ENCODE data around the gene MRPS18B. TPM values are rescaled to one million over a fixed set of nuclear protein-coding genes. Genes with fewer than 3 reads are reported as not detected.

MRPS18B gene
- 10 to 100 TPM; 38.2 to 63.7 (median 51.1) TPM for total RNA-seq
- long read RNA-seq, donor 1, transcript MRPS18B-206 (7 exons, 1,532 nt) = major isoform, 43 of 48 reads
- long read RNA-seq, donor 1, partial matches to known transcripts = 1 of 48 reads
- long read RNA-seq, donor 1, other reads (novel, unspliced or antisense) = 4 of 48 reads
- long read RNA-seq, donor 2, transcript MRPS18B-206 (7 exons, 1,532 nt) = major isoform, 63 of 67 reads
- long read RNA-seq, donor 2, partial matches to known transcripts = 3 of 67 reads
- long read RNA-seq, donor 2, other reads (novel, unspliced or antisense) = 1 of 67 reads

DNA sequence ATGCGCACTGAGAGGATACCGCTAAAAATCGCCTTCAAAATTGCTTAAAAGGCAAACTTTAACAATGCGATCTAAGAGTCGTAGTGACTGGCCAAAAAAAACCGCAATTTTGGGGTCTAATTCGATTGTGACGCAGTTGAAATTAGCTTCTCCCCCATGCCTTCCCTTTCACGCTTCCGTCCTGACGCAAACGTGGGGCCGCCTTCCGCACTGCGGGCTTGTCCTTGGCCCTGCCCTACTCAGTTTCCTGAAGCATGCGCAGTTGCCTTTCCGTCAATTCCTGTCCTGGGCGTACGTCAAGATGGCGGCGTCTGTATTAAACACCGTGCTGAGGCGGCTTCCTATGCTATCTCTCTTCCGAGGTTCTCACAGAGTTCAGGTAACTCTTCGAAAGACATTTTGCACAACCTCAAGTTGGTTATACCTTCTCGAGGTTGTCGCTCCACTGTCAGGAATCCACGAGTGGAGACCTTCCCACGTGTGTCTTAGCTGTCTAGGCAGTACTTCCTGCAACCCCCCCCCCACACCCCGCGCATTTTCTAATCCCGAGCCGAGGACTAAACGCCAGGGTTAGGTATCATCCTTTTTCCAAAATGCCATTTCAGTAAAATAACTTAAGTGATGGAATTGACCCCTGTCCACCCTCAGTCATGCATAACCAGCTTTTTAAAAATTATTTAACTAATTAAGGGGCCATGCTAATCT is at the start of gene MRPS18B:
Gene MRPS18B, plus strand, starts transcription at position 276 of the 705 bp plus-strand sequence. Its CDS starts 26 bp downstream, at position 302.
- H3K4me1 ChIP-seq (ENCODE audit: low read depth) = peaks cover 22% of the 10 kb centered on the region
- H3K36me3 ChIP-seq (ENCODE audit: low read depth) = peaks cover 8% of the 10 kb centered on the region
- peak; percentile 85 for ATAC-seq
- no peaks in the 10 kb centered on the region for H3K9me3 ChIP-seq
- intact Hi-C loops (cut with DNase I, micrococcal nuclease) = no loop called here
- H3K4me3 ChIP-seq = peak within 1 kb of the TSS; percentile 73
- DNase-seq = peak; percentile 95 to 99 (median 97)
- TF ChIP-seq, protein P1, sequence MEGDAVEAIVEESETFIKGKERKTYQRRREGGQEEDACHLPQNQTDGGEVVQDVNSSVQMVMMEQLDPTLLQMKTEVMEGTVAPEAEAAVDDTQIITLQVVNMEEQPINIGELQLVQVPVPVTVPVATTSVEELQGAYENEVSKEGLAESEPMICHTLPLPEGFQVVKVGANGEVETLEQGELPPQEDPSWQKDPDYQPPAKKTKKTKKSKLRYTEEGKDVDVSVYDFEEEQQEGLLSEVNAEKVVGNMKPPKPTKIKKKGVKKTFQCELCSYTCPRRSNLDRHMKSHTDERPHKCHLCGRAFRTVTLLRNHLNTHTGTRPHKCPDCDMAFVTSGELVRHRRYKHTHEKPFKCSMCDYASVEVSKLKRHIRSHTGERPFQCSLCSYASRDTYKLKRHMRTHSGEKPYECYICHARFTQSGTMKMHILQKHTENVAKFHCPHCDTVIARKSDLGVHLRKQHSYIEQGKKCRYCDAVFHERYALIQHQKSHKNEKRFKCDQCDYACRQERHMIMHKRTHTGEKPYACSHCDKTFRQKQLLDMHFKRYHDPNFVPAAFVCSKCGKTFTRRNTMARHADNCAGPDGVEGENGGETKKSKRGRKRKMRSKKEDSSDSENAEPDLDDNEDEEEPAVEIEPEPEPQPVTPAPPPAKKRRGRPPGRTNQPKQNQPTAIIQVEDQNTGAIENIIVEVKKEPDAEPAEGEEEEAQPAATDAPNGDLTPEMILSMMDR (IDR thresholded peaks at IDR 0.05) = no peak

DNA sequence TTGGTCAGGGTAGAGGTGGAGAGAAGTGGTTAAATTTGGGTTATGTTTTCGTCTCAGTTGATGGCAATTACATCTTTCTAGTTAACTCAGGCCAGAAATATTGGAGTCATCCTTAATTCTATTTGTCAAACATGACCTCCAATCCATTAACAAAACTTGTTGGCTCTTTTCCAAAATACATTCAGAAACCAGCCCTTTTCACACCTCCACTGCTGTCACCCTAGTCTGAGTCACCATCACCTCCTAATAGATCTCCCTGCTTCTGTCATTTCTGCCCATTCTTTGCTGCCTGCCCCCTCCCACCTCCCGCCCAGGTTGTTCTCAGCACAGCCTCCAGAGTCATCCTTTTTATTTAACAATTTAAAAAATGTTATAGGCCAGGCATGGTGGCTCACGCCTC is 49.4 kb upstream of the MRPS18B start:
- Histone ChIP-seq H3K4me3 (no peak overlapping the region), H3K36me3 (ENCODE audit: low read depth) (no peaks in the 10 kb centered on the region), H3K9me3 (no peaks in the 10 kb centered on the region), H3K4me1 (ENCODE audit: low read depth) (peaks cover 27% of the 10 kb centered on the region)
- intact Hi-C loops (cut with DNase I, micrococcal nuclease) = no loop called here
- ATAC-seq = no peak
- TF ChIP-seq, protein P1 (IDR thresholded peaks at IDR 0.05) = no peak
- DNase-seq = no peak

DNA sequence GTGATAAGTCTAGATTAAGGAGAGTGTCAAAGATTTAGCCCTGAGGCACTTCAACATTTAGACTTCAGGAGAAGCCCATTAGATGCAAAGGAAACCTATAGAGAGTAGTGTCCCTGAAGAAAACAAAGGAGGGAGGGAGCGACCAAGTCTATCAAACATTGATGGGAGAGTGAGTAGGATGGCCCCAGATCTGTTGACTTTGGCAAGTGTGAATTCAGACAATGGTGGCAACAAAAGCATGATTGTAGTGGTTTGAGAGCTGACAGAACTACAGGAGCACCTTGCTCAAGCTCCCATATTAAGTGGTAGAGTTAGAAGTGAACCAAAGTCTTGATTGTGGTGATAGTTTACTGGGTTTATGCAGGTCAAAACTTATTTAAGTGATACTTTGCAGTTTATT is 47.4 kb upstream of the MRPS18B start:
- intact Hi-C loops (cut with DNase I, micrococcal nuclease) = no loop called here
- ATAC-seq (no peak), DNase-seq (no peak)
- Histone ChIP-seq H3K4me3 (no peak overlapping the region), H3K4me1 (ENCODE audit: low read depth) (peaks cover 29% of the 10 kb centered on the region), H3K36me3 (ENCODE audit: low read depth) (no peaks in the 10 kb centered on the region), H3K9me3 (no peaks in the 10 kb centered on the region)
- TF ChIP-seq, protein P1 (IDR thresholded peaks at IDR 0.05) = no peak

DNA sequence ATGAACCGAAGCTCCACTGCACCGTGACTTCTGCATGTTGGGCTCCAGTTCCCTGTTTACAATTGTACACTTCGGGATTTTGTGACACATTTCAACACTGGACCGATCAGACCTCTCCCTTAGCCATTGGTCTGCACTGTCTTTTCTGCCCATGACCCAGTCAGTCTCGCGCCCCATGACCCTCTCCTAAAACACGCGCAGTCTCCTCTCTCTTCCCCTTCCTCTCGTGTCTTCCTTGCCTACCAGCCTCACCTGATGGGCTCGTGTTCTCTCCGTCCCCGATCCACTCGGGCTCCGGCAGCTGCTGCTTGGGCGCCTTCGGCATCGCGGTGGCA is 46.9 kb upstream of the MRPS18B start:
- peaks cover 29% of the 10 kb centered on the region for H3K4me1 ChIP-seq (ENCODE audit: low read depth)
- peak; percentile 15 for ATAC-seq
- DNase-seq = no peak

DNA sequence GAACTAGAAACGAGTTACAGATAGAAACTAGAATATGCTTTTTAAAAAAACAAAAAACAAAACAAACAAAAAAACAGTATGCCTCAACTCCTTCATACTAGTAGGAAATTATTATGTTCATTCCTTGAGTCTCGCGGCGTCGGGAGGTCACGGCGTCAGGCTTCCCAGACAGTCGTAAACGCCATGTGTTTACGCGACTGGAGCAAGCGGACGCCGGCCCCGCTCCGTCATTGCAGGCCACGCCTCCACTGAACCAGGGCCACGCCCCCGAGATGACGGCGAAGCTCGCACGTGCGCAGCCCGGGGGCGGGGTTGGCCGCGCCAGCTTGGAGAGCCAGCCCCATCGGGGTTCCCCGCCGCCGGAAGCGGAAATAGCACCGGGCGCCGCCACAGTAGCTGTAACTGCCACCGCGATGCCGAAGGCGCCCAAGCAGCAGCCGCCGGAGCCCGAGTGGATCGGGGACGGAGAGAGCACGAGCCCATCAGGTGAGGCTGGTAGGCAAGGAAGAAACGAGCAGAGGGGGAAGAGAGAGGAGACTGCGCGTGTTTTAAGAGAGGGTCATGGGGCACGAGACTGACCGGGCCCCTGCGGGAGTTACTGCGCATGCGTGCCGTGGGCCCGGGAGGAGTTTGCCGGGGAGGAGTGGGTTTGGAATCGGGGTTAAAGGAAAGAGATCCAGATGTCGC is 46.4 kb upstream of the MRPS18B start, which contains the start of gene ABCF1:
Gene ABCF1, plus strand, starts transcription at position 368 of the 687 bp plus-strand sequence. Its CDS starts 46 bp downstream, at position 414.
- no peaks in the 10 kb centered on the region for H3K36me3 ChIP-seq (ENCODE audit: low read depth)
- peak; percentile 99 for ATAC-seq
- H3K9me3 ChIP-seq = no peaks in the 10 kb centered on the region
- peak within 1 kb of the TSS; percentile 65 for H3K4me3 ChIP-seq
- peak; percentile 99 to 100 (median 99) for DNase-seq
- peaks cover 29% of the 10 kb centered on the region for H3K4me1 ChIP-seq (ENCODE audit: low read depth)
- intact Hi-C loops (cut with DNase I, micrococcal nuclease) = no loop called here
- TF ChIP-seq, protein P1 (IDR thresholded peaks at IDR 0.05) = no peak

More for the DNA sequence above, 46.9 kb upstream of the MRPS18B start:
- intact Hi-C loops (cut with DNase I, micrococcal nuclease) = no loop called here
- H3K36me3 ChIP-seq (ENCODE audit: low read depth) = no peaks in the 10 kb centered on the region
- TF ChIP-seq, protein P1 (IDR thresholded peaks at IDR 0.05) = no peak
- peak overlapping the region; percentile 65 for H3K4me3 ChIP-seq
- H3K9me3 ChIP-seq = no peaks in the 10 kb centered on the region

Data from mucosa of descending colon (tissue), 3 donors.